AG09309 (cell line): ENCODE results near the gene HEBP2.

ENCODE experiments used
- DNase-seq: peaks from one replicate; pipeline ENCODE4 v3.0.0-alpha.2; 2010; ENCODE audit warnings: low read depth
- H3K4me3 ChIP-seq: 2 replicates; pipeline ENCODE4 v1.5.1; 2011; ENCODE audit warnings: mild to moderate bottlenecking, low read depth, low read length, moderate library complexity; ENCODE audit not compliant: control insufficient read depth
- CTCF ChIP-seq: IDR thresholded peaks from 2 replicates; pipeline ENCODE4 v1.5.1; 2011; ENCODE audit warnings: mild to moderate bottlenecking, low read depth, low read length, inconsistent platforms; ENCODE audit not compliant: insufficient read depth, control insufficient read depth; ENCODE audit errors: missing control alignments

The HEBP2 gene

GRCh38 chr6:138417493-138418117, 13.6 kb downstream of the HEBP2 start:
- no peak overlapping the region for H3K4me3 ChIP-seq
- DNase-seq: no peak
- no peak for TF ChIP-seq CTCF

- no peak for TF ChIP-seq CTCF
- DNase-seq: no peak
- no peak overlapping the region for H3K4me3 ChIP-seq
These were observed 14.2 kb downstream of the HEBP2 start for GRCh38 chr6:138418118-138418742.

- H3K4me3 ChIP-seq: no peak overlapping the region
- no peak for DNase-seq
- no peak for TF ChIP-seq CTCF
These were observed 15.7 kb downstream of the HEBP2 start for GRCh38 chr6:138419766-138420165.

GRCh38 chr6:138420356-138420755, 16.3 kb downstream of the HEBP2 start:
- no peak for DNase-seq
- no peak for TF ChIP-seq CTCF
- H3K4me3 ChIP-seq: no peak overlapping the region

- no peak for DNase-seq
- TF ChIP-seq CTCF: no peak
- H3K4me3 ChIP-seq: no peak overlapping the region
These were observed 17.1 kb downstream of the HEBP2 start for GRCh38 chr6:138421089-138421488.

GRCh38 chr6:138421608-138422007, 17.6 kb downstream of the HEBP2 start:
- TF ChIP-seq CTCF: no peak
- no peak for DNase-seq
- no peak overlapping the region for H3K4me3 ChIP-seq

- DNase-seq: no peak
- no peak for TF ChIP-seq CTCF
- no peak overlapping the region for H3K4me3 ChIP-seq
These were observed 18.8 kb downstream of the HEBP2 start for GRCh38 chr6:138422861-138423260.
